ENCODE measurements around the gene FRK. TPM values are rescaled to one million over a fixed set of nuclear protein-coding genes. Genes with fewer than 3 reads are reported as not detected.

Gene FRK, protein sequence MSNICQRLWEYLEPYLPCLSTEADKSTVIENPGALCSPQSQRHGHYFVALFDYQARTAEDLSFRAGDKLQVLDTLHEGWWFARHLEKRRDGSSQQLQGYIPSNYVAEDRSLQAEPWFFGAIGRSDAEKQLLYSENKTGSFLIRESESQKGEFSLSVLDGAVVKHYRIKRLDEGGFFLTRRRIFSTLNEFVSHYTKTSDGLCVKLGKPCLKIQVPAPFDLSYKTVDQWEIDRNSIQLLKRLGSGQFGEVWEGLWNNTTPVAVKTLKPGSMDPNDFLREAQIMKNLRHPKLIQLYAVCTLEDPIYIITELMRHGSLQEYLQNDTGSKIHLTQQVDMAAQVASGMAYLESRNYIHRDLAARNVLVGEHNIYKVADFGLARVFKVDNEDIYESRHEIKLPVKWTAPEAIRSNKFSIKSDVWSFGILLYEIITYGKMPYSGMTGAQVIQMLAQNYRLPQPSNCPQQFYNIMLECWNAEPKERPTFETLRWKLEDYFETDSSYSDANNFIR
- total RNA-seq = under 1 TPM; 0.04 to 0.07 TPM

DNA sequence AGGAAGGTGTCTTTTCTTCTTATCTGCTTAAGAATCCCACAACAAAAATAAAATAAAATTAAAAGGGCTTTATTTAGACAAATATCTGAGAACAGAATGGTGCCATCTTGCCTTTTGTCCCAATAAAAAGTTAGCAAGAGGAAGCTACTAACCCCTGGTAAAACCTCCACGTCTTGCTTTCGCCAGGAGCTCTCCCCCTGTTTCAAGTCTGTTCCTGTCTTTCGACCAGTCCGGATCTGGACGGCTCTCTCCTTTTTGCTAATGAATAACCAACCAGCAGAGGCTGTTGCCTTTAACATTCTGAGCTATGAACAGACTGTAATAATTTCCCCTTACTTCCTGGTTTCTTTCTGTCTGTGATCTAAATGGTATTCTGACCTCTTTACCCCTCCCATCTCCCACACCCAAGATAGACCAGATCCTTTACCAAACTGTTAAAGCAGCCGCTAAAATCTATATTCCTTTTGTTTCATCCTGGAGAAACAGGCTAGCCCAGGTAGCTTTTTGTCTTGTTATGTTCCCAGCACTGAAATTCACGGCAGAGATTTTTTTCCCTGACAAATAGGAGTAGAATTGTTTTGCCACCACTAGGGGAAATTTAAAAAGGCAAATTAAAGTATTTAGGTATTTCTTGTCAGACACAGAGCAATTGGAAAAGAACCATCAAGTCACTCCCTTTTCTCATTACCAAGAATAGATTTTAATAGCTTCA, at the start of gene FRK:
Gene FRK, minus strand, starts transcription at position 320 of the 712 bp plus-strand sequence. CDS start 580 bp downstream, outside the sequence.
- POLR2A ChIA-PET = interaction anchor here (1.0 kb wide), 1 partner anchor 13 kb away, joined by 3 read pairs; no protein-coding TSS in a partner anchor
- H3K9me3 Mint-ChIP-seq = no peaks in the 10 kb centered on the region

DNA sequence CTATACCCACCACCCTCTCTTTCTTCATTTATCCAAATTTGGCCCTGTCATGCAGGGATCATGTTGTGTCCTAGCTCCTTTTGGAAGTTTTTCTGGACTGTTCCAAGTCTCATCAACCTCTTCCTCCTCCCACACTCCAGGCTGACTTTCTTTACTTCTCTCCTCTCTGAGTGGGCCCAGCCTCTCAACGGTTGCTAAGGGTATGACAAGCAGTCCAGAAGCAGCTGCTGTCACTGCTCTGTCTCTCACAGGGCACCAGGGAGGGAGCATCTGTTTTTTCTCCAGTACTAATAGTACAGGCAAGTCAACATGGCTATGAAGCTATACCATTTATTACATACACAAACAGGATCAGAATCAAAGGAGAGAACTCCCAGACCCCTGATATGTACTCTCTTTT, 48.1 kb upstream of the FRK start:
- Mint-ChIP-seq H3K9me3 (no peaks in the 10 kb centered on the region), H3K36me3 (ENCODE audit: low read depth) (peaks cover 33% of the 10 kb centered on the region), H3K4me1 (ENCODE audit: low read depth) (peaks cover 23% of the 10 kb centered on the region), H3K4me3 (no peak overlapping the region), H3K27ac (no peak overlapping the region), H3K27me3 (no peaks in the 10 kb centered on the region)
- POLR2A ChIA-PET = interaction anchor here (0.5 kb wide), 1 partner anchor 70 kb away, joined by 3 read pairs; no protein-coding TSS in a partner anchor
- TF ChIP-seq, protein P1, sequence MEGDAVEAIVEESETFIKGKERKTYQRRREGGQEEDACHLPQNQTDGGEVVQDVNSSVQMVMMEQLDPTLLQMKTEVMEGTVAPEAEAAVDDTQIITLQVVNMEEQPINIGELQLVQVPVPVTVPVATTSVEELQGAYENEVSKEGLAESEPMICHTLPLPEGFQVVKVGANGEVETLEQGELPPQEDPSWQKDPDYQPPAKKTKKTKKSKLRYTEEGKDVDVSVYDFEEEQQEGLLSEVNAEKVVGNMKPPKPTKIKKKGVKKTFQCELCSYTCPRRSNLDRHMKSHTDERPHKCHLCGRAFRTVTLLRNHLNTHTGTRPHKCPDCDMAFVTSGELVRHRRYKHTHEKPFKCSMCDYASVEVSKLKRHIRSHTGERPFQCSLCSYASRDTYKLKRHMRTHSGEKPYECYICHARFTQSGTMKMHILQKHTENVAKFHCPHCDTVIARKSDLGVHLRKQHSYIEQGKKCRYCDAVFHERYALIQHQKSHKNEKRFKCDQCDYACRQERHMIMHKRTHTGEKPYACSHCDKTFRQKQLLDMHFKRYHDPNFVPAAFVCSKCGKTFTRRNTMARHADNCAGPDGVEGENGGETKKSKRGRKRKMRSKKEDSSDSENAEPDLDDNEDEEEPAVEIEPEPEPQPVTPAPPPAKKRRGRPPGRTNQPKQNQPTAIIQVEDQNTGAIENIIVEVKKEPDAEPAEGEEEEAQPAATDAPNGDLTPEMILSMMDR (IDR thresholded peaks at IDR 0.05) = no peak
- CTCF ChIA-PET = interaction anchor here (0.9 to 1.1 kb wide), 3 partner anchors 11 to 98 kb away, joined by 3 to 4 read pairs (median 3); no protein-coding TSS in a partner anchor
- DNase-seq (no peak), ATAC-seq (no peak)
- intact Hi-C loops (cut with micrococcal nuclease) = no loop called here

More for the DNA sequence above, at the start of gene FRK:
- no peak within 1 kb of the TSS for H3K27ac Mint-ChIP-seq
- ATAC-seq = no peak
- peaks cover 6% of the 10 kb centered on the region for H3K27me3 Mint-ChIP-seq
- intact Hi-C loops (cut with micrococcal nuclease) = no loop called here
- no peak within 1 kb of the TSS for H3K4me3 Mint-ChIP-seq
- no peaks in the 10 kb centered on the region for H3K36me3 Mint-ChIP-seq (ENCODE audit: low read depth)
- CTCF ChIA-PET = interaction anchor here (0.8 to 1.2 kb wide), 4 partner anchors 13 to 165 kb away, joined by 3 to 4 read pairs (median 3); no protein-coding TSS in a partner anchor
- TF ChIP-seq, protein P1 (IDR thresholded peaks at IDR 0.05) = no peak
- no peaks in the 10 kb centered on the region for H3K4me1 Mint-ChIP-seq (ENCODE audit: low read depth)
- DNase-seq = no peak

DNA sequence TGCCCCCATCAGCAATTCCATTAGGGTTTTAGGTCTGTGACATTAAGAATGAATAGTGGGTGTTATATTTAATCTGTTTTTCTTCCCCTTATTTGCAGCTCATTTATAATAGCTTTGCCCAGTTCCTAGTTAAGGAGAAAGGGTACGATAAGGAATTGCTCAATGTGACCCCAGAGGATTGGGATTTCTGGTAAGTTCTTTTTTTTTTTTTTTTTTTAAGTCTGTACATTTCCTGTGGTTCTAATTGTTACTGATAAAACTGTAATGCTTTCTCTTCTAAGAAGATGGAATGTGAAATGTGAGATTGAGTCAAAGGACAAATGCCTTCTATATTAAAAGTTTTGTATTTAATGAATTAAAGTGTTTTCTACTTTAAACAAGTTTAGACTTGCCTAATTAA, 45.5 kb upstream of the FRK start:
- Mint-ChIP-seq H3K4me3 (no peak overlapping the region), H3K27ac (no peak overlapping the region), H3K27me3 (no peaks in the 10 kb centered on the region), H3K4me1 (ENCODE audit: low read depth) (peaks cover 46% of the 10 kb centered on the region), H3K9me3 (no peaks in the 10 kb centered on the region), H3K36me3 (ENCODE audit: low read depth) (peaks cover 32% of the 10 kb centered on the region)
- TF ChIP-seq, protein P1 (IDR thresholded peaks at IDR 0.05) = no peak
- no peak for ATAC-seq
- intact Hi-C loops (cut with micrococcal nuclease) = no loop called here
- CTCF ChIA-PET = interaction anchor here (1.0 to 2.1 kb wide), 2 partner anchors 9 to 95 kb away, joined by 3 to 6 read pairs; no protein-coding TSS in a partner anchor
- DNase-seq = no peak
- POLR2A ChIA-PET = no interaction called here

DNA sequence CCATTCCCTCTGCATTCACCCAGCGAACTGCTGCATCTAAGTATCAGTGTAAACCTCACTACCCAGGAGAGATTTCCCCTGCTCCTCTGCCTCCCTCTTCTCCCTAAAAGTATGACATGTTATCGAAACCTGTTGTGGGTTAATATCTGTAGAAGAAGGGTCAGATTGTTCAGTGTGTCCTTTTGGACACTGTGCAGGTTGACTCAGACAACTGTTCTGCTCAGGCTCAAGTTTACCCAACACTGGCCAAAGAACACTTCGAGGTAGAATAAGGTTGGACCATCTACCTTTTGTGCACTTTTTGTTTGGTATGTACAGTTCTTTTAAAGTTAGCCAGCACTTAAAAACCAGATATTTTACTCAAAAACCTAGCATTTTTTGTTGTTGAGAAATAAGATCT, 44.6 kb upstream of the FRK start:
- ChIA-PET POLR2A (no interaction called here), CTCF (interaction anchor here (0.6 kb wide), 1 partner anchor 348 kb away, joined by 3 read pairs; no protein-coding TSS in a partner anchor)
- Mint-ChIP-seq H3K4me1 (ENCODE audit: low read depth) (peaks cover 46% of the 10 kb centered on the region), H3K4me3 (no peak overlapping the region), H3K36me3 (ENCODE audit: low read depth) (peaks cover 27% of the 10 kb centered on the region), H3K27me3 (no peaks in the 10 kb centered on the region), H3K27ac (no peak overlapping the region), H3K9me3 (no peaks in the 10 kb centered on the region)
- intact Hi-C loops (cut with micrococcal nuclease) = no loop called here
- ATAC-seq (no peak), DNase-seq (no peak)
- TF ChIP-seq, protein P1 (IDR thresholded peaks at IDR 0.05) = no peak

Measured in activated CD8-positive, alpha-beta T cell treated with anti-CD3 and anti-CD28 coated beads for 36 hours (primary cell).